Uterus (tissue), 4 donors: Measurements from ENCODE around the gene HOXC4. TPM values are rescaled to one million over a fixed set of nuclear protein-coding genes. Genes with fewer than 3 reads are reported as not detected.
A peak's percentile ranks its signal among the peaks of the same experiment; 100 is the strongest.

Source experiments
- DNase-seq, 2 donors: peaks; one replicate each; pipeline ENCODE4 v3.0.0-alpha.2; 2019 to 2020
- H3K27ac ChIP-seq, 2 donors: fragments of 200-600 bp; sonication (generic); 1 replicate in 1 of 2; 2 replicates in 1 of 2; pipeline ENCODE4 v1.5.1; 2016 to 2018
- H3K27me3 ChIP-seq, 2 donors: fragments of 200-600 bp; sonication (generic); one replicate each; pipeline ENCODE4 v1.5.1; 2018 to 2019; ENCODE audit warnings: control low read depth in 1 of 2
- H3K36me3 ChIP-seq, 2 donors: fragments of 200-600 bp; sonication (generic); one replicate each; pipeline ENCODE4 v1.5.1; 2019; ENCODE audit warnings: control low read depth in 1 of 2
- H3K4me1 ChIP-seq, 2 donors: fragments of 200-600 bp; sonication (generic); one replicate each; pipeline ENCODE4 v1.5.1; 2018 to 2019; ENCODE audit warnings: control low read depth in 1 of 2
- H3K4me3 ChIP-seq, 2 donors: fragments of 200-600 bp; sonication (generic); 1 replicate in 1 of 2; 2 replicates in 1 of 2; pipeline ENCODE4 v1.5.1; 2018 to 2019; ENCODE audit warnings: mild to moderate bottlenecking in 1 of 2
- H3K9me3 ChIP-seq, 2 donors: fragments of 200-600 bp; sonication (generic); one replicate each; pipeline ENCODE4 v1.5.1; 2019; ENCODE audit warnings: control low read depth in 1 of 2
- POLR2A ChIP-seq, 2 donors: fragments of 450-650 bp; IDR thresholded peaks; one replicate each; pipeline ENCODE4 v1.6.1; 2016; ENCODE audit warnings: antibody characterized with exemption in 2 of 2, mild to moderate bottlenecking in 1 of 2, moderate library complexity in 1 of 2
- intact Hi-C: fragments of 100-400 bp; cut with DNase I; formaldehyde crosslinking; loops from one replicate; pipeline ENCODE4 v1.15.1; 2023; ENCODE audit warnings: low total_unique reads
- total RNA-seq, 4 donors: library from RNA; depleted of rRNA in 3 of 4; stranded (reverse); fragments of >200 nt in 3 of 4; gene quantifications; one replicate each; pipeline versions ENCODE4 v1.1.0 to v1.2.4, GENCODE V29; 2014 to 2023
- TF ChIP-seq, protein P1 (sequence below), 4 experiments: fragments of 200-600 bp in 2 of 4; fragments of 450-650 bp in 2 of 4; sonication (generic) in 2 of 4; IDR thresholded peaks; one replicate each; pipeline ENCODE4 v1.5.1; 2016 to 2019; ENCODE audit warnings: antibody characterized with exemption in 4 of 4, mild to moderate bottlenecking in 2 of 4, moderate library complexity in 1 of 4
- donor health status: DM: yes; HTN: yes; CAD: no.

The HOXC4 gene
- total RNA-seq, 4 donors from 2014 or later, result 0.83 to 28.6 (median 1.2) TPM; not detected in 1

DNA sequence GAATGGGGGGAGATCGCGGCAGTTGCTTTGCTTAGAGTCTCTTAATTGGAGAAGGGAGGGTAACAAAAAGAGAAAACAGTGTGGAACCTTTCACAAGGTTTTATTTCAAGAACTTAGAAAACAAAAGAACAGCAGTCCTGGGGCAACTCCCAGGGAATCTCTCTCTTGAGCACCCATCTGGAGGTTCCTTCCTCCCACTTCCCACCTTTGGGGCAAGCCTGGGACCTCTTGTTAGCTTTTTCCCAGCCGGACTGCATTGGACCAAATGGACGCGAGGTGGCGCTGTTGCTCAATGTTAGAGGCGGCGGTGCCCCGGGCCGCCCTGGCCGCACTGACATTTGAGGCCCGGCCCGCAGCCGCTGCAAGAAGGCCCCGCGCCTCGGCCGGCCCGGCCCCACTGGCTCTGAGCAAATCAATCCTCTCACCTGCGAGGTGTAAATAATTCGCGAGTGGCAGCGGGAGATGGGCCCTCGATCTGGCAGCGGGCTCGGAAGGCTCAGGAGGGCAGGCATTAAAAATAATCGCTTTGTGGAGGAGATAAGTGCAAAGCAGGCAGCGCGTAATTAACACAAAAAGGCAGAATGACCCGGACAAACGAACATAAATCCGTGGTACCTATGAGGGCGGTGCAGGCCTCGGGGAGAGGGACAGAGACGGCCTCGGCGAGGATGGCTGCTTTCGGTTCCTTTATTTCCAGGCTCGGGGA lies 47.6 kb upstream of the HOXC4 start:
- H3K36me3 ChIP-seq, result no peaks in the 10 kb centered on the region
- TF ChIP-seq, protein P1, sequence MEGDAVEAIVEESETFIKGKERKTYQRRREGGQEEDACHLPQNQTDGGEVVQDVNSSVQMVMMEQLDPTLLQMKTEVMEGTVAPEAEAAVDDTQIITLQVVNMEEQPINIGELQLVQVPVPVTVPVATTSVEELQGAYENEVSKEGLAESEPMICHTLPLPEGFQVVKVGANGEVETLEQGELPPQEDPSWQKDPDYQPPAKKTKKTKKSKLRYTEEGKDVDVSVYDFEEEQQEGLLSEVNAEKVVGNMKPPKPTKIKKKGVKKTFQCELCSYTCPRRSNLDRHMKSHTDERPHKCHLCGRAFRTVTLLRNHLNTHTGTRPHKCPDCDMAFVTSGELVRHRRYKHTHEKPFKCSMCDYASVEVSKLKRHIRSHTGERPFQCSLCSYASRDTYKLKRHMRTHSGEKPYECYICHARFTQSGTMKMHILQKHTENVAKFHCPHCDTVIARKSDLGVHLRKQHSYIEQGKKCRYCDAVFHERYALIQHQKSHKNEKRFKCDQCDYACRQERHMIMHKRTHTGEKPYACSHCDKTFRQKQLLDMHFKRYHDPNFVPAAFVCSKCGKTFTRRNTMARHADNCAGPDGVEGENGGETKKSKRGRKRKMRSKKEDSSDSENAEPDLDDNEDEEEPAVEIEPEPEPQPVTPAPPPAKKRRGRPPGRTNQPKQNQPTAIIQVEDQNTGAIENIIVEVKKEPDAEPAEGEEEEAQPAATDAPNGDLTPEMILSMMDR (IDR thresholded peaks at IDR 0.05), result peak; percentile 91 to 96 (median 94)
- no peak for TF ChIP-seq POLR2A (IDR thresholded peaks at IDR 0.05)
- peak overlapping the region in 1 of 2 donors; percentile 14 for H3K4me3 ChIP-seq
- DNase-seq, result peak; percentile 87 to 92
- H3K27ac ChIP-seq, result no peak overlapping the region
- no peaks in the 10 kb centered on the region for H3K4me1 ChIP-seq
- peaks cover 9 to 33% of the 10 kb centered on the region in 2 donors for H3K27me3 ChIP-seq
- intact Hi-C loops, result loop anchor here (5.0 kb wide), 1 partner anchor 186 kb away; no protein-coding TSS in a partner anchor
- no peaks in the 10 kb centered on the region for H3K9me3 ChIP-seq

DNA sequence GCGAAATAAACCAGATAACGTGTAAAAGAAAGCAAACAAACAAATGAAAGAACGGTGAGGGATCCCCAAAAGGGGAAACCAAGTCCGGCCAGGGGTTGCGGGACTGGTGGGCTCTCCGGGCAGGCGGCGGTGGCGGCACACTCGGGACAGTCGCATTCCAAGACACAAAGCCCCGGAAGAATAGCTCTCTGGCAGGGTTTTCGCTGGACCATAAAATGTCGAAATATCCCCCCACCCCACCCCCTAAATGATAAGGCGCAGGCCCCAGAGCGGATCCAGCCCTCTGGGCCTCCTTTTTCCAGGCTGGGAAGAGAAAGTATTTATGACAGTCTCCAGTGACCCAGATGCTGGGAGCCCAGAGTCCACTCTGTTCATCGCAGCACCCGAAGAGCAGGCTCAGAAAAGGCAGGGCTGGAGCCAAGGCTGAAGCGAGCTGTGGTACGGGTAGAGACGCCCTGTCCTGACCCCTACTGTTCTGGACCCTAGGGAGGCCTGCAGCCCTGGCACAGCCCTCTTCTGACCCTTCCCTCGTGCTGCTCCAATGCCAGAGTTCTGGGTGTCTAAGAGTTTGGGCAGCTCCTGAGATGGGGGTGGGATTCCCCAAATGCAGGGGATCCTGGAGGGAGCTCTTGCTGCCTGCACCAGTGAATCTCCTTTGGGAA lies 46.9 kb upstream of the HOXC4 start:
- Histone ChIP-seq H3K27ac (no peak overlapping the region), H3K27me3 (peaks cover 6 to 38% of the 10 kb centered on the region in 2 donors), H3K36me3 (no peaks in the 10 kb centered on the region), H3K9me3 (no peaks in the 10 kb centered on the region), H3K4me3 (peak overlapping the region in 1 of 2 donors; percentile 14), H3K4me1 (no peaks in the 10 kb centered on the region)
- no peak for DNase-seq
- TF ChIP-seq, protein P1 (IDR thresholded peaks at IDR 0.05), result no peak
- no peak for TF ChIP-seq POLR2A (IDR thresholded peaks at IDR 0.05)
- intact Hi-C loops, result loop anchor here (5.0 kb wide), 1 partner anchor 186 kb away; no protein-coding TSS in a partner anchor

DNA sequence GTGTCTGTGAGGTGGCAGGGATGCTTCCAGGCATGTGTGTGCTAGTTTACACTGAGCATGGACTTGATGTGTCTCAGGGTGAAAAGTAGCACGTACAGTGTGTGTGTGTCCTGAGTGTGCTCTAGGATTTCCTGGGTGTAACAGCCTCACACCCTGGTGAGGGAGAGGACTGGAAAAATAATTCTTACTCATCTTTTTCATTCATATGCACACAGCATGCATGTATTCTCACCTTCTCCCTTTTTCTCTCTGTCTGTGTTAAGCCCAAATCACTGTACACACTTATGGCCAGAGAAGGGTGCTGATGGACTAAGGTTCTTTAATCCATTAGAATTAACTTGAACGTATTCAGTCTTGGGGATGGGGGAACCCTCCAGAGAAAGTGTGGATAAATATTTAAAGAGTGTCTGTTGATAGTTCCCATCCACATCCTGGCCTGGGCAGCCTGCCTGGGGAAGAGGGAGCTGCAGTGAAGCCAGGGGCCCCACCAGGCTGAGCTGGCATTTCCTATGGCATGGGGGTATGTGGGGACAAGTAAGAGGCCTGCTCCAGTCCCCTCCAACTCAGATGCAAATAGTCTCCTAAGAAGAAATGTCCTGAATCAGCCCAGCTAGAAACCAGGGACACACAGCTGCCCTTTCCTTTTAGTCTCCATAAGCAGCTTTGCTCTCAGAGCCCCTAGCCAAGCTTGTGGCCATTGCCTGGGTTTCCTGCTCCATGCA lies 45.9 kb upstream of the HOXC4 start:
- Histone ChIP-seq H3K27me3 (peaks cover 4 to 41% of the 10 kb centered on the region in 2 donors), H3K36me3 (no peaks in the 10 kb centered on the region), H3K27ac (no peak overlapping the region), H3K9me3 (no peaks in the 10 kb centered on the region), H3K4me3 (no peak overlapping the region), H3K4me1 (no peaks in the 10 kb centered on the region)
- DNase-seq, result no peak
- intact Hi-C loops, result loop anchor here (5.0 kb wide), 1 partner anchor 185 kb away; no protein-coding TSS in a partner anchor
- TF ChIP-seq POLR2A (IDR thresholded peaks at IDR 0.05), result no peak

DNA sequence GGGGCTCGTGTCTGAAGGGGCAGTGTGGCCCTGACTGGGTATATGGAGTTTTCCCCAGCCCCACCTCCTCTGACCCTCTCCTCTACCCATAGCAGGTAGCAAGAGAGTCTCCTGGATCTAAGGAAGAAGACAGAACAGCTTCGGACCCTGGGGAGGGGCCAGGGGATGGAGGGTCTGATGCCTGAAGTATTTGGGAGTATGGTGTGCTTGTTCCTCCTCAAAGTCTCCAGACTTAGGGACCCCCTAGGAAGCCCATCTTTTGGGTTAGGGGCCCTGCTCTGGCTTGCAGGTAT lies 45.4 kb upstream of the HOXC4 start:
- intact Hi-C loops, result loop anchor here (5.0 kb wide), 1 partner anchor 184 kb away; no protein-coding TSS in a partner anchor
- Histone ChIP-seq H3K36me3 (no peaks in the 10 kb centered on the region), H3K4me3 (no peak overlapping the region), H3K4me1 (no peaks in the 10 kb centered on the region), H3K27ac (no peak overlapping the region), H3K27me3 (peaks cover 4 to 36% of the 10 kb centered on the region in 2 donors), H3K9me3 (no peaks in the 10 kb centered on the region)
- TF ChIP-seq, protein P1 (IDR thresholded peaks at IDR 0.05), result no peak
- no peak for TF ChIP-seq POLR2A (IDR thresholded peaks at IDR 0.05)
- DNase-seq, result no peak

DNA sequence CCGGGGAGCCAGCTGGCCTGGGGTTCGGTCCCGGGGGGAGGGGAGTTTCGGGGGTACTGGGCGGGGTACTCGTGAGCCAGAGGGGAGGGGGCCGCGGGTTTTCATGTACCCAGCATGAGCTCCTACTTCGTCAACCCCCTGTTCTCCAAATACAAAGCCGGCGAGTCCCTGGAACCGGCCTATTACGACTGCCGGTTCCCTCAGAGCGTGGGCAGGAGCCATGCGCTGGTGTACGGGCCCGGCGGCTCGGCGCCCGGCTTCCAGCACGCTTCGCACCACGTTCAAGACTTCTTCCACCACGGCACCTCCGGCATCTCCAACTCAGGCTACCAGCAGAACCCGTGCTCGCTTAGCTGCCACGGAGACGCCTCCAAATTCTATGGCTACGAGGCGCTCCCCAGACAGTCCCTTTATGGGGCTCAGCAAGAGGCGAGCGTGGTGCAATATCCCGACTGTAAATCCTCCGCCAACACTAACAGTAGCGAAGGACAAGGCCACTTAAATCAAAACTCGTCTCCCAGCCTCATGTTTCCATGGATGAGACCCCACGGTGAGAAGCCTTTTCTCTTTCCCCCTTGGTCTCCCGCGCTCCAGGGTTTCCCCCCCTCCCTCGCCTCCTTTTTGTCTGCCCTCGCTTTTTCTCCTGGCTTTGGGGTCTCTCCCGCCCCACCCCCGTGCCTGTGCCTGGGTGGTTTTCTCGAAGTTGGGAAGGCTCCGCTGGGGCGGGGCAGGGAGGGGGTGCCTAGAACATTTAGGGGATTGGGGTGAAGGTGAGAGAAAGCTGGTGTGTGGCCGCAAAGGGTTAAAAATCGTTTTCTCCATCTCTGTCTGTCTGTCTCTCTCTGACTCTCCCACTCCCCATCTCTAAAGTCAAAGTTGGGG lies 44.2 kb upstream of the HOXC4 start:
- Histone ChIP-seq H3K36me3 (no peaks in the 10 kb centered on the region), H3K4me3 (peak overlapping the region in 1 of 2 donors; percentile 47), H3K9me3 (no peaks in the 10 kb centered on the region), H3K27ac (peak overlapping the region in 1 of 2 donors; percentile 39), H3K4me1 (no peaks in the 10 kb centered on the region), H3K27me3 (peaks cover 4 to 31% of the 10 kb centered on the region in 2 donors)
- DNase-seq, result no peak
- TF ChIP-seq, protein P1 (IDR thresholded peaks at IDR 0.05), result no peak
- no peak for TF ChIP-seq POLR2A (IDR thresholded peaks at IDR 0.05)
- intact Hi-C loops, result loop anchor here (5.0 kb wide), 1 partner anchor 183 kb away; no protein-coding TSS in a partner anchor
